Breast epithelium (tissue), 4 donors: Measurements from ENCODE around the gene ZNF396. TPM values are rescaled to one million over a fixed set of nuclear protein-coding genes. Genes with fewer than 3 reads are reported as not detected.

Experiments
- DNase-seq, 2 donors: peaks; one replicate each; pipeline ENCODE4 v3.0.0-alpha.2; 2019; ENCODE audit warnings: low spot score in 2 of 2
- H3K27ac ChIP-seq, 2 donors: fragments of 200-600 bp; sonication (generic) in 1 of 2; one replicate each; pipeline ENCODE4 v1.5.1; 2016 to 2019; ENCODE audit warnings: mild to moderate bottlenecking in 1 of 2
- H3K27me3 ChIP-seq, 2 donors: fragments of 200-600 bp; sonication (generic) in 1 of 2; one replicate each; pipeline versions ENCODE4 v1.5.1 to v1.6.0; 2017 to 2019; ENCODE audit warnings: control low read depth in 1 of 2, mild to moderate bottlenecking in 1 of 2
- H3K36me3 ChIP-seq: fragments of 200-600 bp; one replicate; pipeline ENCODE4 v1.5.1; 2019
- H3K4me1 ChIP-seq, 2 donors: fragments of 200-600 bp; sonication (generic); one replicate each; pipeline ENCODE4 v1.5.1; 2016 to 2019; ENCODE audit warnings: control low read depth in 1 of 2
- H3K4me3 ChIP-seq, 3 donors: fragments of 200-600 bp; sonication (generic); 1 replicate in 2 of 3; 2 replicates in 1 of 3; pipeline ENCODE4 v1.5.1; 2016 to 2019; ENCODE audit warnings: mild to moderate bottlenecking in 3 of 3, moderate library complexity in 2 of 3
- H3K9me3 ChIP-seq, 2 donors: fragments of 200-600 bp; sonication (generic) in 1 of 2; one replicate each; pipeline ENCODE4 v1.5.1; 2016 to 2019; ENCODE audit warnings: control low read depth in 1 of 2
- POLR2A ChIP-seq: fragments of 450-650 bp; IDR thresholded peaks from one replicate; pipeline ENCODE4 v1.6.1; 2016; ENCODE audit warnings: antibody characterized with exemption, mild to moderate bottlenecking, moderate library complexity
- POLR2AphosphoS5 ChIP-seq, 3 donors: sonication (generic); formaldehyde crosslinking; IDR thresholded peaks; one replicate each; pipeline ENCODE4 v1.6.1; 2017; ENCODE audit warnings: antibody characterized with exemption in 3 of 3
- intact Hi-C: fragments of 100-400 bp; cut with DNase I; formaldehyde crosslinking; loops from one replicate; pipeline ENCODE4 v1.15.1; 2023; ENCODE audit warnings: low total_unique reads
- total RNA-seq, 3 donors: library from RNA; depleted of rRNA; stranded (reverse); fragments of >200 nt; gene quantifications; one replicate each; pipeline ENCODE4 v1.1.0, GENCODE V29; 2016
- TF ChIP-seq, protein P1 (sequence below), 3 donors: fragments of 450-650 bp; IDR thresholded peaks; one replicate each; pipeline ENCODE4 v1.5.1; 2016 to 2017; ENCODE audit warnings: antibody characterized with exemption in 3 of 3, mild to moderate bottlenecking in 3 of 3, moderate library complexity in 3 of 3

Gene ZNF396
- total RNA-seq, 3 donors from 2014 or later, result 2.4 to 7.8 (median 4.3) TPM

GRCh38 chr18:35343936-35344735 is 33.0 kb downstream of the ZNF396 start, which contains the start of gene ZNF24:
Gene ZNF24 (minus strand): TSS chr18:35344420. CDS start chr18:35340650, 3,770 bp downstream.
- Histone ChIP-seq H3K4me1 (peaks cover 0 to 4% of the 10 kb centered on the region in 2 donors), H3K9me3 (no peaks in the 10 kb centered on the region), H3K27ac (peak within 1 kb of the TSS; percentile 100), H3K4me3 (peak within 1 kb of the TSS; percentile 87 to 94 (median 92)), H3K36me3 (no peaks in the 10 kb centered on the region), H3K27me3 (no peaks in the 10 kb centered on the region)
- intact Hi-C loops, result loop anchor here (10.0 kb wide), 1 partner anchor 109 kb away; no protein-coding TSS in a partner anchor
- TF ChIP-seq POLR2AphosphoS5 (IDR thresholded peaks at IDR 0.05) (peak; percentile 90 to 98 (median 93)), POLR2A (peak; percentile 83)
- TF ChIP-seq, protein P1, sequence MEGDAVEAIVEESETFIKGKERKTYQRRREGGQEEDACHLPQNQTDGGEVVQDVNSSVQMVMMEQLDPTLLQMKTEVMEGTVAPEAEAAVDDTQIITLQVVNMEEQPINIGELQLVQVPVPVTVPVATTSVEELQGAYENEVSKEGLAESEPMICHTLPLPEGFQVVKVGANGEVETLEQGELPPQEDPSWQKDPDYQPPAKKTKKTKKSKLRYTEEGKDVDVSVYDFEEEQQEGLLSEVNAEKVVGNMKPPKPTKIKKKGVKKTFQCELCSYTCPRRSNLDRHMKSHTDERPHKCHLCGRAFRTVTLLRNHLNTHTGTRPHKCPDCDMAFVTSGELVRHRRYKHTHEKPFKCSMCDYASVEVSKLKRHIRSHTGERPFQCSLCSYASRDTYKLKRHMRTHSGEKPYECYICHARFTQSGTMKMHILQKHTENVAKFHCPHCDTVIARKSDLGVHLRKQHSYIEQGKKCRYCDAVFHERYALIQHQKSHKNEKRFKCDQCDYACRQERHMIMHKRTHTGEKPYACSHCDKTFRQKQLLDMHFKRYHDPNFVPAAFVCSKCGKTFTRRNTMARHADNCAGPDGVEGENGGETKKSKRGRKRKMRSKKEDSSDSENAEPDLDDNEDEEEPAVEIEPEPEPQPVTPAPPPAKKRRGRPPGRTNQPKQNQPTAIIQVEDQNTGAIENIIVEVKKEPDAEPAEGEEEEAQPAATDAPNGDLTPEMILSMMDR (IDR thresholded peaks at IDR 0.05), result peak in 2 of 3 donors; percentile 7 to 12
- DNase-seq, result peak; percentile 95 to 98

GRCh38 chr18:35343488-35343935 is 33.6 kb downstream of the ZNF396 start:
- H3K27me3 ChIP-seq, result no peaks in the 10 kb centered on the region
- intact Hi-C loops, result loop anchor here (10.0 kb wide), 1 partner anchor 109 kb away; no protein-coding TSS in a partner anchor
- peak overlapping the region; percentile 100 for H3K27ac ChIP-seq
- peaks cover 0 to 10% of the 10 kb centered on the region in 2 donors for H3K4me1 ChIP-seq
- no peak for DNase-seq
- H3K36me3 ChIP-seq, result no peaks in the 10 kb centered on the region
- no peaks in the 10 kb centered on the region for H3K9me3 ChIP-seq
- peak overlapping the region; percentile 87 to 94 (median 92) for H3K4me3 ChIP-seq
- no peak for TF ChIP-seq POLR2A
- TF ChIP-seq POLR2AphosphoS5 (IDR thresholded peaks at IDR 0.05), result no peak
- TF ChIP-seq, protein P1 (IDR thresholded peaks at IDR 0.05), result no peak

DNA sequence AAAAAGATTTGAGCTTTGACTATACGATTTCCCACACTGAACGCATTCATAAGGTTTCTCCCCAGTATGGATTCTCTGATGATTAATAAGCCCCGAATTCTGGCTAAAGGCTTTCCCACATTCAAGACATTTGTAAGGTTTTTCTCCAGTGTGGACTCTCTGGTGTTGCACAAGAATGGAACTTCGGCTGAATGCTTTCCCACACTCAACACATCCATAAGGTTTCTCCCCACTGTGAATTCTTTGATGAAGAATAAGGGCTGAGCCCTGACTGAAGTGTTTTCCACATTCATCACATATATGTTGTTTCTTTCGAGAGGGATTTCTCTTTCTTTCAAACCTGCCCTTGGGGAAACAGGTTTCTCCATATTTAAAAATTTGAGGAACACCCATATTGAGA is 39.9 kb downstream of the ZNF396 start:
- peaks cover 0 to 10% of the 10 kb centered on the region in 2 donors for H3K4me1 ChIP-seq
- H3K36me3 ChIP-seq, result no peaks in the 10 kb centered on the region
- TF ChIP-seq, protein P1 (IDR thresholded peaks at IDR 0.05), result no peak
- intact Hi-C loops, result loop anchor here (5.0 kb wide), 1 partner anchor 85 kb away; no protein-coding TSS in a partner anchor
- H3K9me3 ChIP-seq, result no peaks in the 10 kb centered on the region
- no peak overlapping the region for H3K4me3 ChIP-seq
- no peak overlapping the region for H3K27ac ChIP-seq
- no peaks in the 10 kb centered on the region for H3K27me3 ChIP-seq
- DNase-seq, result no peak

DNA sequence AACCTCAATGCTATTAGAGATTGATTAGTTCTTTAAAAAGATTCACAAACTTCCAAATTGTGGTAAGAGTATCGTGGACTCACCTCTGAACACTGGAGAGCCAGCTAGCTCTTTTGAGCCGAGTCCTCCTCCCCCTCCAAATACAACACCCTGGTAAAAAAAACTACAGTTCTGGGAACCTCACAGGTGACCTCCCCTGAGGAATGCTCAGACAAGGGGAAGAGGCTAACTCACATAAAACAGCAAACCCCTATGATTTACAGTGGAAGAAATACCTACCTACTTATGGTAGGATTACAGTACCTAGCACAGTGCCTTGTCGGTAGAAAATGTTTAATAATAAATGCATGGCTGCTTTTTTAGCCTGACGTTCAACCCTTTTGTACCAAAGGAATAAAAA is 41.3 kb downstream of the ZNF396 start:
- Histone ChIP-seq H3K4me1 (peaks cover 0 to 10% of the 10 kb centered on the region in 2 donors), H3K27ac (peak overlapping the region in 1 of 2 donors; percentile 1), H3K36me3 (no peaks in the 10 kb centered on the region), H3K9me3 (no peaks in the 10 kb centered on the region), H3K27me3 (no peaks in the 10 kb centered on the region), H3K4me3 (no peak overlapping the region)
- TF ChIP-seq, protein P1 (IDR thresholded peaks at IDR 0.05), result no peak
- no peak for TF ChIP-seq POLR2AphosphoS5 (IDR thresholded peaks at IDR 0.05)
- TF ChIP-seq POLR2A, result no peak
- intact Hi-C loops, result loop anchor here (5.0 kb wide), 1 partner anchor 84 kb away; no protein-coding TSS in a partner anchor
- no peak for DNase-seq

- H3K27me3 ChIP-seq, result no peaks in the 10 kb centered on the region
- DNase-seq, result no peak
- TF ChIP-seq POLR2AphosphoS5 (IDR thresholded peaks at IDR 0.05), result no peak
- TF ChIP-seq, protein P1 (IDR thresholded peaks at IDR 0.05), result no peak
- no peak for TF ChIP-seq POLR2A
- no peaks in the 10 kb centered on the region for H3K9me3 ChIP-seq
- H3K4me1 ChIP-seq, result peaks cover 0 to 6% of the 10 kb centered on the region in 2 donors
- intact Hi-C loops, result loop anchor here (5.0 kb wide), 1 partner anchor 83 kb away; no protein-coding TSS in a partner anchor
- peak overlapping the region in 1 of 2 donors; percentile 50 for H3K27ac ChIP-seq
- no peaks in the 10 kb centered on the region for H3K36me3 ChIP-seq
- H3K4me3 ChIP-seq, result no peak overlapping the region
Observed at GRCh38 chr18:35334821-35335220, 42.3 kb downstream of the ZNF396 start.
